GM18505 (cell line): ENCODE results near the gene FICD.
A peak's percentile ranks its signal among the peaks of the same experiment; 100 is the strongest.
"Not testable (repeated sequence)": the region's sequence is repeated elsewhere in the genome, so short reads cannot be mapped to it uniquely, and the experiment has no call there.

Source experiments
- ATAC-seq: cut with Tn5 transposase; IDR thresholded peaks from one replicate; pipeline ENCODE4 v1.9.1; 2021; ENCODE audit not compliant: unreplicated experiment
- POLR2A ChIP-seq: IDR thresholded peaks from 4 replicates; pipeline ENCODE4 v1.6.1; 2011; ENCODE audit warnings: borderline replicate concordance; ENCODE audit not compliant: insufficient read depth, insufficient read length; ENCODE audit errors: extremely low read depth

The FICD gene

DNA sequence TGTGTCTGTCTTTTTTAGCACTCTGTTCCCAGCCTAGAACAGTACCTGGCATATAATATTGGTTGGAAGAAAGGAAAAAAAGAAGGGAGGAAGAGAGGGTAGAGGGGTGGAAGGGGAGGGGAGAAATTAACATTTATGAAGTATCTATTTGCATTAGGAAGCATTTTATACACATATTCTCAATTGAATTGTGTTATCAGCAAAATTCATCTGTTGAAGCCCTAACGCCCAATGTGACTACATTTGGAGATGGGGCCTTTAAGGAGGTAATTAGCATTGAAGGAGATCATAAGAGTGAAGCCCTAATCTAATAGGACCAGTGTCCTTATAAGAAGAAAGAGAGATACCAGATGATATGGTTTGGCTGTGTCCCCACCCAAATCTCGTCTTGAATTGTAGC is 30.2 kb upstream of the FICD start:
- no peak for ATAC-seq
- no peak for TF ChIP-seq POLR2A

DNA sequence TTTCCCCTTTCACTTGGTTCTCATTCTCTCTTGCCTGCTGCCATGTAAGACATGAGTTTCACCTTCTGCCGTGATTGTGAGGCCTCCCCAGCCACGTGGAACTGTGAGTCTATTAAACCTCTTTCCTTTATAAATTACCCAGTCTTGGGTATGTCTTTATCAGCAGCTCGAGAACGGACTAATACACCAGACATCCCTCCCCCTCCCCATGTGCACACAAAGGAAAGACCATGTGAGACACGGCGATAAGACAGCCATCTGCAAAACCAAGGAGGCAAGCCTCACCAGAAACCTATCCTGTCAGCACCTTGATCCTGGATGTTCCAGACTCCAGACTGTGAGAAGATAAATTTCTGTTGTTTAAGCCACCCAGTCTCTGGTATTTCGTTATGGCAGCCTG is 29.7 kb upstream of the FICD start:
- ATAC-seq, result not testable (repeated sequence)

DNA sequence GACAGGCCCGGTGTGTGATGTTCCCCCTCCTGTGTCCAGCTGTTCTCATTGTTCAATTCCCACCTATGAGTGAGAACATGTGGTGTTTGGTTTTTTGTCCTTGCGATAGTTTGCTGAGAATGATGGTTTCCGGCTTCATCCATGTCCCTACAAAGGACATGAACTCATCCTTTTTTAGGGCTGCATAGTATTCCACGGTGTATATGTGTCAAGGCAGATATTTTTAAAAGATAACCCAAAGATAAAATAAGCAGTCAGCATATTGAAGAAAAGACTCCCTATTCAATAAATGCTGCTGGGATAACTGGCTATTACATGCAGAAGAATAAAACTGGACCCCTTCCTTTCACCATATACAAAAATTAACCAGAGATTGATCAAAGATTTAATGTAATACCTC is 28.0 kb upstream of the FICD start:
- not testable (repeated sequence) for ATAC-seq

DNA sequence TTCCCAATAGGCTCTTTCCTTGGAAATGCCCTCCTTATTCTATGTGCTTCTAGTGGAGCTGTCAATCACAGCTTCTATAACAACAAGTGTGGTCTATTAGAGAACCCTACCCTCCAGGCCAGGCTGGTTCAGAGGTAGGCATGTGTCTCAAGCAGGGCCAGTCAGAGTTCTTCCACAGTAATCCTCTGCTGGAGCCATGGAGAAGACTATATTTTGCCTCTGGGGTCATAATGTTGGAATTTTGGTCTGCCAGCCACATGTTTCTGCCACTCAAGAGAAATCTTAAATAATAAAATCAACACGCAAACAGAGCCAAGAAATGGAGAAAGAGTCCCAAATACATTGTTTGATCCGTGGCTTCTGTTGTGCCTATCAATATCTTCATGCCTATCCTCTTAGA is 23.8 kb upstream of the FICD start:
- no peak for ATAC-seq
- TF ChIP-seq POLR2A, result no peak

DNA sequence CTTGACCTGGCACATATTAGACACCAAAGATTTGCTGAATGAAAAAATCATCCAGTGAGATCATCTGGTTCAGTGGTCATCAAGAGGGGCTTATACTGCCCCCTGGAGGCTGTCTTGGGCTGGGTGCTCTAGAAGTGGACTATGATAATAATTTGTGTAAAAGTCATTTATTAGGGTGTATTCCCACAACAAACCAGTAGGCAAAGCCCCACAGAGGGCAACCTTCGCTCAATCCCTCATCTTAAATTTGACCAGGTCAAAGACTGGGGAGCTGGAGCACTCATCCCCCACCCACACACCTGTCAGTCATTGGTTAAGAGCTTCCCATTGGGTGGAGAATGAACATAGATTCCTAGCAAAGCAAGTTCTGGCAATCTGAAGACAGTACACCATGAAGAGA is 20.0 kb upstream of the FICD start:
- no peak for ATAC-seq
- no peak for TF ChIP-seq POLR2A

DNA sequence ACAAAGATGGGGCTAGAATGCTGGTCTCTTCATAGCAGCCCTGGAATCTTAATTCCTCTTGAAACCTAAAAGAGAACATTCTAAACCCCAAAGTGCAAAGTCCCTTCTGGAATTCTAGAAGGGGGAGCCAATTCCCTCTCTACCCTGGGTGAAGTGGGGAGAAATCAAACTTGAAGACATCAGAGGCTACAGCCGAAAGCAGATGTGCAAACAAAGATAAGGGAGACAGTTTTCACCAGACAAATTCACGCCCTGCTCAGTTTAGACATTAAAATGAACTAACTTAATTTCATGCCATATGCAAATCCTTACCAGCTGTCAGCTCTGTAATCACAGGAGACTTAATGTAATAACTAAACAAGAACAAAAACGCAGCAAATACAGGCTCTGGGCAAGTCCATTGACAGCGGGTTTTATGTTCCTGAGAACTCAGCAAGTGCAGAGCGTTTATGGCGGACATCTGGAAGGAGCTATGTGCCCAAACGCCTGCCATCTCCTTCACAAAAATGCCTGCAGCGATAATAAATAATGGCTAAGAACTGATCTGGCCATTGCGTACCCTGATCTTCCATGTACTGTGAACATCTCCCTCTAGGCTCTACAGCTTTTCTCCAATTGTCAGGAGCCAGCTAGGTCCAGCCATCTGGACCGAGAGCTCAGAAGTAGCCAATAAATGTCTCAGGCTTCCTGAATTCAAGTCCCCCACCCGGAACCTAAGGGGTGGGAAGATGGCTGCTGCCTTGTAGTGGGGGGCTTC is 19.1 kb upstream of the FICD start:
- no peak for TF ChIP-seq POLR2A
- ATAC-seq, result no peak

DNA sequence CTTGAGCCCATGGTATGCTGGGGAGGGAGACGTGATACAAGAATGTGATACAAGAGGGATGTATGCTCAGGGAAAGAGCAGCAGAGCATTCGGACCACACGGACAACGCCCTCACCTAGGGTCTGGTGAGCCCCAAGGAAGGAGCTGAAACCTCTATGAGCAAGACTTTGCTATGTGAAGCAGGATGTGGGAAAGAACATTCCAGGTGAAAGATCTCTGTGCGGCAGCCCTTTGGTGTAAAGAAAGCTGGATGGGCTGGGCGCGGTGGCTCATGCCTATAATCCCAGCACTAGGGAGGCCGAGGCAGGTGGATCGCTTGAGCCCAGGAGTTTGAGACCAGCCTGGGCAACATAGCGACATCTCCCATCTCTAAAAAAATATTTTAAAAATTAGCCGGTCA is 16.9 kb upstream of the FICD start:
- TF ChIP-seq POLR2A, result no peak
- ATAC-seq, result no peak

DNA sequence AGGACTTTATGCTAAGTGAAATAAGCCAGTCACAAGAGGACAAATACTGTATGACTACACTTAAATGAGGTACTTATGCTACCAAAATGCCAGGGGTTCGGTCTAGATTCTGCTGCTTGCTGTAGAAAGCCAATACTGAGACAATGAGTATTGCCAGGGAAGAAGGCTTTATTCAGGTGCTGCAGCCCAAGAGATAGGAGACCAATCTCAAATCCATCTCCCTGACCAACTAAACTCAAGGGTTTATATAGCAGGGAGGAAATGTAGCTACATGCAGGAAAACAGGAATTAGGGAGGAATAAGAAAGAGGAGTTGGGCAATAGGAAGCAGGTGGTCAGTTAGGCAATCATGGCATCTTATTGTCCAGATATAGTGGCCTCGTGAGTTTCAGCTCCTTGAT is 12.2 kb upstream of the FICD start:
- no peak for ATAC-seq
- TF ChIP-seq POLR2A, result no peak

DNA sequence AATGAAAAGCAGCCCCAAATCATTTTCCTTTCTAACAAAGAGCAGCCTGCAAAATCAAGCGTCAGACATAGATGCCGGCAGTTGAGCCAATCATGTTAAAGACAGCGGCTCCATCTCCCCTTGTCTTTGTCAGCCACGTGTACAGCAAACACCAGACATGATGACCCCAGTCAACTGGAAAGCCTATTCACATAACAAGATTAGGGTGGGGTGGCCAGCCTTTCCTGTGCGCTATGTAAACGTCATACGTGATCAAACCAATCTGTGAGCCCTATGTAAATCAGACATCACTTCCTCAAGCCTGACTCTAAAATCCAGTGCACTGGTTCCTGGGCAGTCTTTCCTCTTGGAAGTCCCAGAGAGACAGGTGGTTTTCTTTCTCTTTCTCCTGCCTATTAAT is 9.9 kb upstream of the FICD start:
- no peak for ATAC-seq
- TF ChIP-seq POLR2A, result no peak

DNA sequence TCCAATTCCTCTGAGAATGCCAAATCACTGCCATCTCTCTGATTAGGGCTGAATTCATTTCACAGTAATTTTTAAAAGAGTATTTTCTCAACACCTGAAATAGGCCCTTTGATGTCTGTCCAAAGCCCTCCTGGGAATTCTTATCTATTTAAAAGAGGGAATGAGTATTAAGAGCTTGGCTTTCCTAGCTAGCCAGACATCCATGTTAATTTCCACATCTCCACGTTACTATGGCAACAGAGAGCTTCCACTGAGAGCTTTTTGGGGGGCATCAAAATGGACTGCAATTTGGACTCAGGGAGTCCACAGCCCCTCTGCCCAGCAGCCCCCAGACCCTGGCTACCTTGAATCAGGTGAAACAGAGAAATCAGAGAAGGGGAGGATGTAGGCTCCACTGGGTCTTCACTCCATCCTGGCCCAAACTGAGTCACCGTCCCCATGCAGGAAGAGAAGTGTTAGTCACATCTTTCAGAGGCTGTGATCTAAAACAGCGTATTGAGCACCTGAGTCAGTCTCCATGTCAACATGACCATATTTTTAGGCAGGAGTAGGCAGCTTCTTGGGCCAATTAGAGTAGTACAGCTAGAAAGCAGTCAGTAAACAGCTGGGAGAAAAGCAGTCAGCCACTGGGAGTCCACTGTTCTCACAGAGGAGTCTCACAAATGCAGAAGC is 7.0 kb upstream of the FICD start:
- no peak for TF ChIP-seq POLR2A
- ATAC-seq, result no peak

DNA sequence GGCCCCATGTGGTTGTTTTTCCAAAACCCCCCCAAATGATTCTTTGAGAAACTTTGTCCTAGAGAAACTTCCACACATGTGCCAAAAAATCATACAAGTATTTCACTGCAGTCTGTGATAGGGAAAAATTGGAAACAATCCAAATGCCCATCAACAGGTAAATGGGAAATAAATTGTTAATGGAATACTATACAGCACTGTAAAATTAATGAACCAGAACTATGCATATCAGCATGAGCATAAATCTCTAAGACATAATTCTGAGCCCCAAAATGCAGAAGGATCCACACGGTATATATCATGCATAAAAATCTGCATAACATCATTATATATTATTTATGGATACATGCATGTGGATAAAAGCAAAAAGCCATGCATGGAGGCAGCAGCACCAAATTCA is 5.3 kb upstream of the FICD start:
- no peak for TF ChIP-seq POLR2A
- ATAC-seq, result no peak

DNA sequence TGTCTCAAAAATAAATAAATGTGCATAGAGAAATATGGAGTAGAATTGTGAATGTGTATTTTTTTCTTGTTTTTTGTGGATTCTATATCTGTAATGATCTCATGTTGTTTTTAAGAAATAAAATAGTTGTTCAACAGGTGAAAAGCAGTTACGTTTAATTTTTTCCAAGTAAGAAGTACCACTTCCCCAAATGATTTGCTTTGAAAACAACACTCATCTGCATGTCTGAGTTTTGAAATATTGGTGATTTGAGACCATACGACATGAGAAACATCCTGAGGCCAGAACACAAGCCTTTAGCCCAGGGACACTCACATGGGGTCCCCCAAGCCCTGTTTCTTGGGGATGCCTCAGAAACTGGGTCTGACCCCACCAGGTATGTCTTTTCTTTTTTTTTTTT is 4.2 kb upstream of the FICD start:
- no peak for TF ChIP-seq POLR2A

DNA sequence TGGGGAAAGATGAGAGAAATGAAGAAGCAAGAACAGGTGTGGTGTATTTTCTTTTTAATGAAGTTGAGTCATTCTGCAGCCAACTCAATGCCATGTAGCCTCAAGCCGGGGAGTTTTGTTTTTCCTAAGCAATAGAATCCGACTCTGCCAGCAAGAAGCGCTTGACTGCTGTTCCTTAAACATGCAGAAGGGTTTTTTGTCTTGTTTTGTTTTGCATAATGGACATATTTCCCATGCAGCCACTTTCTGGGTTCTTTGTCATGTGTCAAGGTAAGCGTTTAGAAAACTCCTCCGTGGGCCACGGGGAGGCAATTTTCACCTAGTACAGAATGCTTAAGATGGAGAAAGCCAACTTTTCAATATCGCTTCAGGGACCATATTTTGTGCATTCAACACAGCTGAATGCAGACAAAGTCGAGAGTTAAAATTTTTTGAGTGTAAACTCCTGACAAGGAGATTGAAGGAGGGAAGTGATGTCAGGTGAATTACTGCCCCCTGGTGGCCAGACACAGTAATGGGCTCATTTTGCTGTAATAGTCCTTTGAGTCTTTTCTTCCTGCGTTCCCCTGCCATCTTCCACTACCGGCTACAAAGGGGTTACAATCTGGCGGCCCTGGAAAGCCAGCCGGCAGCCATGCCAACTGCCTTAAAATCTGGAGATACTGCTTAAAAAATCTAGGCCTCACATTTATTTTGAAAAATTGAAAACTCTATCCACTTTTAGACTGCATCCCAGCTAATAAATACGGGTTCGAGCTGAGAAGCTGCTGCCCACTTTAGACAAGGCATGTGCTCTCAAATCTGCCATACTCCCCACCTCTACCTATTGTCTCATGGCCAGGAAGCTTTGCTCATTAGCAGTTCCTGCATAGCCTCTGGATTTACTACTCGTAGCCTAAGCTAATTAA is 3.2 kb upstream of the FICD start:
- TF ChIP-seq POLR2A, result no peak
- ATAC-seq, result no peak

More for the DNA sequence above, 4.2 kb upstream of the FICD start:
- ATAC-seq, result no peak

DNA sequence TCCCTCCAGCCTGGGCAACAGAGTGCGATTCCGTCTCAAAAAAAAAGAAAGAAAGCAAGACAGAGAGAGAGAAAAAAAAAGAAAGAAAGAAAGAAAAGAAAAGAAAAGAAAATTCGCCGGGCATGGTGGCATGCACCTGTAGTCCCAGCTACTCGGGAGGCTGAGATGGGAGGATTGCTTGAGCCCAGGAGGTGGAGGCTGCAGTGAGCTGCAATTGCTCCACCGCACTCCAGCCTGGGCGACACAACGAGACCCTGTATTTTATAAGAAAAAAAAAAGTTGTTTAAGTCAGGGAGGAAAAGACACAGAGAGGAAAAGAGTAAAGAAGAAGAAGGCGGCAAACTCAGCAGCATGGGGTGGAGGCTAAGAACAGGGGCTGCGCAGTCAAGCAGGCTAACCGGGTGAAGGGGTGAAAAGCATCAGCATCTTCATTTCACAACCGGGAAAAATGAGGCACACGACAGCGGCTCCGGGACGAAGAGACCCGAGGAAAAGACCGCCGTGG is 557 bp upstream of the FICD start:
- TF ChIP-seq POLR2A, result no peak
- no peak for ATAC-seq

DNA sequence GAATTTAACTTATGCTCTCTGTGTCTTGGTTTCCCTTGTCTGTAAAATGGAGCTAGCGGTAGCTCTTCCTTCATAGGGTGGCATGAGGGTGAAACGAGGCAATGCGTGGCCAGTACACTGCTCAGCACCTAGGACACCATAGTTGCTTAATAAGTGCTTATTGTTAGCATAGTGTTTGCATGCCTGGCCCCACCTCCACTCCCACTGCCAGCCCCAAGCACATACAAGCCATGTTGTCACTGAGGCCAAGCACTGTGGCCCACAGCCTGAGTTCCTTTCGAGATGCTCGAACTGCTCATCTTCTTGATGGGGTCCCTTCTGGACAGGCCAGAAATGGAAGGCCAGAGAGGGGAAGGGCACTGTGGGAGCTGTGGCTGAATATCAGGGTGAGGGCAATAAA is 839 bp downstream of the FICD start:
- no peak for ATAC-seq
- TF ChIP-seq POLR2A, result peak; percentile 2
